H1 (cell line): ENCODE measurements around the gene SGMS1.

Experiments
- CBX5 ChIP-seq: fragments of 300-800, 300-1000 bp; sonication (generic); IDR thresholded peaks from 2 replicates; pipeline ENCODE4 v1.7.1; 2016; ENCODE audit warnings: antibody characterized with exemption, low read length, low read depth
- CEBPB ChIP-seq: IDR thresholded peaks from 2 replicates; pipeline ENCODE4 v1.6.1; 2012; ENCODE audit warnings: low read depth, low read length
- CHD1 ChIP-seq: IDR thresholded peaks from 2 replicates; pipeline ENCODE4 v1.6.1; 2012; ENCODE audit warnings: low read depth, low read length, improper control_type of control experiment
- CREB1 ChIP-seq: IDR thresholded peaks from 2 replicates; pipeline ENCODE4 v1.6.1; 2012; ENCODE audit warnings: inconsistent platforms
- EZH2 ChIP-seq: fragments of 200-600 bp; sonication (generic); IDR thresholded peaks from 2 replicates; pipeline ENCODE4 v1.7.1; 2012; ENCODE audit warnings: low read depth, mild to moderate bottlenecking, moderate library complexity, low read length, inconsistent platforms; ENCODE audit not compliant: severe bottlenecking
- MAFK ChIP-seq: IDR thresholded peaks from 2 replicates; pipeline ENCODE4 v1.6.1; 2012; ENCODE audit warnings: low read depth, mild to moderate bottlenecking, improper control_type of control experiment, low read length
- POLR2AphosphoS5 ChIP-seq: IDR thresholded peaks from 2 replicates; pipeline ENCODE4 v1.6.1; 2011; ENCODE audit warnings: low read depth, low read length
- SIN3A ChIP-seq, 2 experiments: IDR thresholded peaks in 1 of 2; conservative IDR thresholded peaks in 1 of 2; 2 replicates each; pipeline ENCODE4 v1.6.1; 2011 to 2012; ENCODE audit warnings: low read length in 2 of 2, improper control_type of control experiment in 1 of 2, low read depth in 1 of 2, mild to moderate bottlenecking in 1 of 2
- TCF12 ChIP-seq: IDR thresholded peaks from 2 replicates; pipeline ENCODE4 v1.6.1; 2011; ENCODE audit warnings: low read depth, mild to moderate bottlenecking, low read length
- YY1 ChIP-seq: IDR thresholded peaks from 2 replicates; pipeline ENCODE4 v1.6.1; 2011; ENCODE audit warnings: low read depth, mild to moderate bottlenecking, low read length
- TF ChIP-seq, protein P1 (sequence below): IDR thresholded peaks from 2 replicates; pipeline ENCODE4 v1.6.1; 2012; ENCODE audit warnings: inconsistent platforms
- TF ChIP-seq, protein P2 (sequence below), 3 experiments: IDR thresholded peaks; 1 replicate in 2 of 3; 2 replicates in 1 of 3; pipeline versions ENCODE4 v1.5.1 to v1.6.1; 2011; ENCODE audit warnings: low read length in 3 of 3, mild to moderate bottlenecking in 3 of 3, inconsistent platforms in 2 of 3, low read depth in 1 of 3, moderate library complexity in 1 of 3; ENCODE audit not compliant: insufficient read depth in 1 of 3; ENCODE audit errors: control extremely low read depth in 1 of 3

DNA sequence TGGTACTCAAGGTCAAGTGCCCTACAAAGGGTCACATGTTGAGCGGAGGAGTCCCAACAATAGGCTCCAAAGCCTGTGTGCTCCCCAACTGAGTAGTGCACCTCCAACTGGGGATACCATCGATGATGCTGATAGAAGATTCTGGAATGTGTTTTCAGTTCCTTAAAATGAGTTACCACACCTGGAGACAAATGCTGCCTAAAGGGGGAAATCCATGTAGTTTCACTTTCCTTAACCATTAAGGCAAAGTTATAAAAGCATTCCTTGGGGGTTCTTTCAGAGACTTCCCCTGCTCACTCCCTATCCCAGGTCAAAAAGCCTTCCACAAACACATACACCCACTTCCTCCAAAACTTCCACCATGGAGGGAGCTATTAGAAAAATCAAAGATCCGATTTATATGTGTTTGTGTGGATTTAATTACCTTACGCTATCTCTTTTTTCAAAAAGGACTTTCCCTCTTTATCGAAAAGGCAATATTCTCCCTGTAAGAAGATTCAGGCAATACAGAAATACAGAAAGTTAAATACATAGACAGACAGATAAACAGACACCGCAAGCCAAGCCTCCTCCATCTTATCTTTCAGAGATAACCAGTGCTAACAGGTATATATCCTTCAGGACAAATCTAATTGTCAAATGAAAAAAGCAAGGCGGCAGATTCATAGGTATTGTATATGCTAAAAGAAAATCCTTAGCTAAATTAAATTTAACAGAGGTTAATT, 236.6 kb downstream of the SGMS1 start:
- TF ChIP-seq SIN3A (conservative IDR thresholded peaks at IDR 0.05 in 1 of 2, IDR thresholded peaks at IDR 0.05 in 1 of 2; ENCODE audit: low read depth in 1 of 2, low read length in 2 of 2) (no peak), EZH2 (no peak), CEBPB (no peak), MAFK (no peak), CBX5 (no peak), YY1 (no peak), POLR2AphosphoS5 (no peak), CREB1 (no peak), TCF12 (no peak), CHD1 (no peak)
- TF ChIP-seq, protein P1, sequence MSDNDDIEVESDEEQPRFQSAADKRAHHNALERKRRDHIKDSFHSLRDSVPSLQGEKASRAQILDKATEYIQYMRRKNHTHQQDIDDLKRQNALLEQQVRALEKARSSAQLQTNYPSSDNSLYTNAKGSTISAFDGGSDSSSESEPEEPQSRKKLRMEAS = no peak
- TF ChIP-seq, protein P2, sequence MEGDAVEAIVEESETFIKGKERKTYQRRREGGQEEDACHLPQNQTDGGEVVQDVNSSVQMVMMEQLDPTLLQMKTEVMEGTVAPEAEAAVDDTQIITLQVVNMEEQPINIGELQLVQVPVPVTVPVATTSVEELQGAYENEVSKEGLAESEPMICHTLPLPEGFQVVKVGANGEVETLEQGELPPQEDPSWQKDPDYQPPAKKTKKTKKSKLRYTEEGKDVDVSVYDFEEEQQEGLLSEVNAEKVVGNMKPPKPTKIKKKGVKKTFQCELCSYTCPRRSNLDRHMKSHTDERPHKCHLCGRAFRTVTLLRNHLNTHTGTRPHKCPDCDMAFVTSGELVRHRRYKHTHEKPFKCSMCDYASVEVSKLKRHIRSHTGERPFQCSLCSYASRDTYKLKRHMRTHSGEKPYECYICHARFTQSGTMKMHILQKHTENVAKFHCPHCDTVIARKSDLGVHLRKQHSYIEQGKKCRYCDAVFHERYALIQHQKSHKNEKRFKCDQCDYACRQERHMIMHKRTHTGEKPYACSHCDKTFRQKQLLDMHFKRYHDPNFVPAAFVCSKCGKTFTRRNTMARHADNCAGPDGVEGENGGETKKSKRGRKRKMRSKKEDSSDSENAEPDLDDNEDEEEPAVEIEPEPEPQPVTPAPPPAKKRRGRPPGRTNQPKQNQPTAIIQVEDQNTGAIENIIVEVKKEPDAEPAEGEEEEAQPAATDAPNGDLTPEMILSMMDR (IDR thresholded peaks at IDR 0.05; ENCODE audit: control extremely low read depth in 1 of 3, insufficient read depth in 1 of 3, low read depth in 1 of 3, low read length in 3 of 3) = no peak
